Subcutaneous abdominal adipose tissue (tissue), 5 donors: ENCODE results near the gene ARMH1.

Experiments used
- H3K27ac ChIP-seq: one replicate; pipeline ENCODE4 v1.7.0; 2013; ENCODE audit warnings: low read depth, mild to moderate bottlenecking, inconsistent platforms, low read length, moderate library complexity
- H3K27me3 ChIP-seq, 5 donors: one replicate each; pipeline ENCODE4 v1.7.0; 2013; ENCODE audit warnings: low read length in 5 of 5, inconsistent platforms in 1 of 5; ENCODE audit not compliant: control insufficient read depth in 5 of 5, insufficient read depth in 4 of 5
- H3K36me3 ChIP-seq, 5 donors: one replicate each; pipeline ENCODE4 v1.7.0; 2013; ENCODE audit warnings: low read length in 5 of 5; ENCODE audit not compliant: control insufficient read depth in 5 of 5, insufficient read depth in 5 of 5
- H3K4me1 ChIP-seq, 5 donors: one replicate each; pipeline ENCODE4 v1.7.0; 2013; ENCODE audit warnings: low read length in 5 of 5, mild to moderate bottlenecking in 3 of 5, moderate library complexity in 1 of 5; ENCODE audit not compliant: control insufficient read depth in 5 of 5, insufficient read depth in 5 of 5
- H3K4me3 ChIP-seq, 5 donors: one replicate each; pipeline ENCODE4 v1.7.0; 2013; ENCODE audit warnings: low read length in 5 of 5, low read depth in 1 of 5
- H3K9ac ChIP-seq, 5 donors: one replicate each; pipeline ENCODE4 v1.7.0; 2013; ENCODE audit warnings: low read length in 5 of 5, mild to moderate bottlenecking in 4 of 5, moderate library complexity in 3 of 5
- H3K9me3 ChIP-seq, 5 donors: one replicate each; pipeline ENCODE4 v1.7.0; 2013; ENCODE audit warnings: low read length in 5 of 5; ENCODE audit not compliant: control insufficient read depth in 5 of 5
- donor health status: healthy.
- donor health status: healthy.
- donor health status: healthy.
- donor health status: healthy.
- donor health status: healthy.

Gene ARMH1

DNA sequence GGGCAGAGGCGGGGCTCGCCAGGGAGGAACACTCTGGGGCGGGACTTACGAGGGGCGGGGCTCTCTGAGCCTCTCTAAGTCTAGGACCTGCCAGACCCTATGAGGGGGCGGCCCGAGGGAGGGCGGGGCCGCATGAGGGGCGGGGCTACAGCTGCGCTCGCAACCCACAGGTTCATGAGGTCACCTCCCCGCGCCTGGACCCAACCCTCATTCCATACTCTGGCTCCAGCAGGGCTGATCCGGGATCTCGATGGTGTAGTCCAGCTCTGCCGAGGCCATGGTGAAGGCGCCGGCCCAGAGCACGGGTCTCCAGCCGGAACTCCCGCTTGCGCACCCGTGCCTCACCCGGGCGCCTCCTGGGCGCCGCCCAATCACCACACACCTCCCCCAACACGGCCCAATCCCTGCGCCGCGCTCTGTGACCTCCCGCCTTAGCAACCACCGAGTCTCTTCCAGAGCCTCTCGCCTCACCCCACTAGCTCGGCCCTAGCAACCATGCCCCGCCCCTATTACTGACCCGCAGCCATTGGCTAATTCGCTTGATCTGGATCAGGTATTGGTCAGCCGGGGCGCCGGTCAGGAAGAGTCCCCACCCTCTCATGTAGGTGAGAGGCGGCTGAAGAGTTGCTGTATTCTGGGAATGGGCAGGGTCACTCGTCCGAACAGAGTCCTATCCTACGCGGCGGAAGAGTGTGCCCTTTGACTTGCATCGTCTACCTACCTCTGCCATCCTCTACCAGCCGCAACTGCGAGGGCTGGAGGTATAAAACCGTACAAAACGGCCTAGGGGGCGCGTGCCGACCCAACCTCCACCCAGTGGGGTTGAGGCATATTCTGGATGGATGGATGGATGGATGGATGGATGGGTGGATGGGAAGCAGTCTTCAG lies at the start of gene ARMH1, which contains the start of gene TMEM53:
ARMH1 (plus strand) TSS at position 602 of the 888 bp plus-strand sequence. CDS start 14,984 bp downstream, outside the sequence.
TMEM53 (minus strand) TSS at position 369 of the 888 bp plus-strand sequence; CDS start at position 279, 90 bp downstream.
- H3K36me3 ChIP-seq, result peaks cover 0 to under 1% (median 0%) of the 10 kb centered on the region in 5 donors
- H3K4me1 ChIP-seq, result peaks cover 22 to 75% (median 70%) of the 10 kb centered on the region in 5 donors
- no peaks in the 10 kb centered on the region for H3K27me3 ChIP-seq
- H3K9me3 ChIP-seq, result no peaks in the 10 kb centered on the region
- H3K4me3 ChIP-seq, result peak within 1 kb of the TSS; percentile 62 to 89 (median 85)
- H3K27ac ChIP-seq, result peak within 1 kb of the TSS; percentile 94
- peak within 1 kb of the TSS; percentile 75 to 95 (median 84) for H3K9ac ChIP-seq

GRCh38 chr1:44625348-44625747 lies 49.2 kb upstream of the ARMH1 start:
- Histone ChIP-seq H3K9me3 (no peaks in the 10 kb centered on the region), H3K27ac (no peak overlapping the region), H3K4me1 (no peaks in the 10 kb centered on the region), H3K4me3 (no peak overlapping the region), H3K9ac (no peak overlapping the region), H3K36me3 (peaks cover 0 to 3% (median 0%) of the 10 kb centered on the region in 5 donors), H3K27me3 (no peaks in the 10 kb centered on the region)

GRCh38 chr1:44628962-44629756 lies 45.4 kb upstream of the ARMH1 start:
- Histone ChIP-seq H3K36me3 (peaks cover 0 to 12% (median 8%) of the 10 kb centered on the region in 5 donors), H3K9ac (no peak overlapping the region), H3K27ac (no peak overlapping the region), H3K4me1 (peaks cover 1 to 26% (median 25%) of the 10 kb centered on the region in 5 donors), H3K9me3 (no peaks in the 10 kb centered on the region), H3K4me3 (no peak overlapping the region), H3K27me3 (no peaks in the 10 kb centered on the region)

- Histone ChIP-seq H3K4me1 (peaks cover 1 to 32% (median 26%) of the 10 kb centered on the region in 5 donors), H3K36me3 (peaks cover 0 to 21% (median 18%) of the 10 kb centered on the region in 5 donors), H3K27me3 (no peaks in the 10 kb centered on the region), H3K4me3 (no peak overlapping the region), H3K27ac (no peak overlapping the region), H3K9ac (no peak overlapping the region), H3K9me3 (no peaks in the 10 kb centered on the region)
Observed at GRCh38 chr1:44630116-44630515, 44.4 kb upstream of the ARMH1 start.

- H3K9ac ChIP-seq, result peak overlapping the region; percentile 81 to 92 (median 85)
- peaks cover 1 to 34% (median 29%) of the 10 kb centered on the region in 5 donors for H3K4me1 ChIP-seq
- peaks cover 0 to 33% (median 30%) of the 10 kb centered on the region in 5 donors for H3K36me3 ChIP-seq
- peak overlapping the region; percentile 60 to 81 (median 77) for H3K4me3 ChIP-seq
- no peaks in the 10 kb centered on the region for H3K27me3 ChIP-seq
- H3K27ac ChIP-seq, result peak overlapping the region; percentile 85
- no peaks in the 10 kb centered on the region for H3K9me3 ChIP-seq
Observed at GRCh38 chr1:44631333-44631646, 43.2 kb upstream of the ARMH1 start.

GRCh38 chr1:44631647-44632539 lies 42.6 kb upstream of the ARMH1 start:
- Histone ChIP-seq H3K27ac (peak overlapping the region; percentile 85), H3K9ac (peak overlapping the region; percentile 81 to 92 (median 85)), H3K9me3 (no peaks in the 10 kb centered on the region), H3K27me3 (no peaks in the 10 kb centered on the region), H3K36me3 (peaks cover 0 to 39% (median 35%) of the 10 kb centered on the region in 5 donors), H3K4me3 (peak overlapping the region; percentile 60 to 81 (median 77)), H3K4me1 (peaks cover 1 to 38% (median 29%) of the 10 kb centered on the region in 5 donors)

- peak overlapping the region; percentile 74 for H3K27ac ChIP-seq
- no peaks in the 10 kb centered on the region for H3K27me3 ChIP-seq
- peak overlapping the region; percentile 51 to 81 (median 77) for H3K4me3 ChIP-seq
- peaks cover 1 to 38% (median 29%) of the 10 kb centered on the region in 5 donors for H3K4me1 ChIP-seq
- H3K9ac ChIP-seq, result peak overlapping the region; percentile 57 to 80 (median 71)
- H3K36me3 ChIP-seq, result peaks cover 0 to 46% (median 42%) of the 10 kb centered on the region in 5 donors
- no peaks in the 10 kb centered on the region for H3K9me3 ChIP-seq
Observed at GRCh38 chr1:44632598-44632997, 41.9 kb upstream of the ARMH1 start.

- peaks cover 1 to 38% (median 29%) of the 10 kb centered on the region in 5 donors for H3K4me1 ChIP-seq
- no peak overlapping the region for H3K4me3 ChIP-seq
- peaks cover 3 to 66% (median 62%) of the 10 kb centered on the region in 5 donors for H3K36me3 ChIP-seq
- H3K27me3 ChIP-seq, result no peaks in the 10 kb centered on the region
- no peaks in the 10 kb centered on the region for H3K9me3 ChIP-seq
- H3K27ac ChIP-seq, result no peak overlapping the region
- H3K9ac ChIP-seq, result peak overlapping the region in 2 of 5 donors; percentile 8 to 43
Observed at GRCh38 chr1:44634606-44635189, 39.8 kb upstream of the ARMH1 start.

- Histone ChIP-seq H3K27ac (no peak overlapping the region), H3K27me3 (no peaks in the 10 kb centered on the region), H3K9ac (peak overlapping the region in 1 of 5 donors; percentile 12), H3K4me3 (no peak overlapping the region), H3K9me3 (no peaks in the 10 kb centered on the region), H3K36me3 (peaks cover 3 to 72% (median 67%) of the 10 kb centered on the region in 5 donors), H3K4me1 (peaks cover 1 to 38% (median 29%) of the 10 kb centered on the region in 5 donors)
Observed at GRCh38 chr1:44635439-44635838, 39.1 kb upstream of the ARMH1 start.
